Forelimb muscle (tissue), 1 donor: ENCODE measurements around the gene DAB1. TPM values are rescaled to one million over a fixed set of nuclear protein-coding genes. Genes with fewer than 3 reads are reported as not detected.

Source experiments
- DNase-seq: peaks from one replicate; pipeline ENCODE4 v3.0.0-alpha.2; 2013; ENCODE audit warnings: low read depth
- polyA plus RNA-seq: library from polyadenylated mRNA; unstranded; fragments of 120-200 nt; gene quantifications from one replicate; pipeline ENCODE4 v1.2.1, GENCODE V29; 2013; ENCODE audit not compliant: insufficient read length

DAB1 gene
- polyA plus RNA-seq, 1 donor = 3.6 TPM

- no peak for DNase-seq
Measured at GRCh38 chr1:56952501-56952900, 471.4 kb downstream of the DAB1 start.

GRCh38 chr1:56948403-56949023 is 475.3 kb downstream of the DAB1 start:
- DNase-seq = no peak
